ENCODE results near the gene ADCYAP1R1. TPM values are rescaled to one million over a fixed set of nuclear protein-coding genes. Genes with fewer than 3 reads are reported as not detected.

The ADCYAP1R1 gene
- total and polyA plus RNA-seq, 2 of the 8 experiments (the other 6 are each of a cell fraction or from before 2014, with no cell fraction given) = 14.4 to 14.6 TPM

DNA sequence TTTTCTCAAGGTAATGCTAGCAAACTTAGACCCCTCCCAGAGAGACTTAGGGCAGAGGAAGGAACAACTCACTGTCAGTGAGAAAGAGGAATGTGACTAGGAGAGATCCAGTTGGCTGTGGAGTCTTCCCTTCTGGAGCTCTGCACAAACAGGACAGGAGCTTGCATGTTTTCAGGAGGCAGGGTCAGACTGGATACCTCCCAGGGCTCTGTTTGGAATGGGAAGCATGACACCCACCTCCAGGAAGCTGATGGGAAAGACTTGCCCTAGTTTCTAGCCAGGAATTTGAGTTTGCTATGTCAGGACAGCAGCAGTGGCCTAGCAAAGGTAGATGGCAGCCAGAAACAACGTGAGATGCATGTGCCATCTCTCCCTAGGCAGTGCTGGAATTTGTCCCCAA lies 47.7 kb upstream of the ADCYAP1R1 start:
- H3K27ac ChIP-seq (ENCODE audit: low read depth, low read length) = no peak overlapping the region
- DNase-seq (ENCODE audit: low read depth in 1 of 2, low spot score in 2 of 2) = no peak
- 0 out of 7 replicates have a peak, but pooled peaks cover 0 to 3% (median 0%) of the 10 kb centered on the region in 4 experiments for H3K4me1 ChIP-seq (replicated peaks in 1 of 4; ENCODE audit: control insufficient read depth in 3 of 4, insufficient read depth in 4 of 4, low read length in 3 of 4)

More for the DNA sequence above, 47.7 kb upstream of the ADCYAP1R1 start:
- no peak for FAIRE-seq
- H3K14ac ChIP-seq (ENCODE audit: insufficient read length) = no peak overlapping the region
- H3K79me2 ChIP-seq (ENCODE audit: control insufficient read depth in 1 of 2, insufficient read depth in 2 of 2, low read length in 2 of 2) = no peaks in the 10 kb centered on the region
- no peak overlapping the region for H4K8ac ChIP-seq (ENCODE audit: extremely low read depth, insufficient read depth, low read length)
- no peaks in the 10 kb centered on the region for H3K9me3 ChIP-seq (ENCODE audit: insufficient read depth in 2 of 2, low read depth in 1 of 2, low read length in 1 of 2)
- H2BK12ac ChIP-seq (ENCODE audit: low read depth, low read length) = no peak overlapping the region
- no peaks in the 10 kb centered on the region for H3K27me3 ChIP-seq (replicated peaks in 1 of 4; ENCODE audit: control insufficient read depth in 3 of 4, extremely low read depth in 1 of 4, insufficient read depth in 3 of 4, low read length in 3 of 4)
- no peak overlapping the region for H2BK20ac ChIP-seq (ENCODE audit: low read length)
- no peak overlapping the region for H3K4me2 ChIP-seq (ENCODE audit: insufficient read depth in 1 of 2, low read depth in 2 of 2, low read length in 2 of 2)
- no peaks in the 10 kb centered on the region for H3K36me3 ChIP-seq (ENCODE audit: control insufficient read depth in 2 of 4, insufficient read depth in 4 of 4, low read length in 3 of 4)
- no peaks in the 10 kb centered on the region for H3K23me2 ChIP-seq (ENCODE audit: low read depth, low read length)
- no peak overlapping the region for H3K4me3 ChIP-seq (ENCODE audit: extremely low read depth in 1 of 4, insufficient read depth in 2 of 4, low read depth in 3 of 4, low read length in 4 of 4)
- no peak overlapping the region for H3K4ac ChIP-seq (replicated peaks; ENCODE audit: insufficient read length, low read depth, low read length)
- no peaks in the 10 kb centered on the region for H3K79me1 ChIP-seq (ENCODE audit: low read depth, low read length)
- WGBS, 2 experiments (ENCODE audit: extremely low coverage in 1 of 2, insufficient coverage in 1 of 2, insufficient read length in 1 of 2, insufficient replicate concordance in 2 of 2, low coverage in 1 of 2, low lambda C conversion rate in 2 of 2, missing lambda C conversion rate in 1 of 2) = 64% methylated on average over 1 of the region's 1 CpG; no CpG with 5 or more reads in 1 of the 2 experiments
- H2AK5ac ChIP-seq (ENCODE audit: low read depth, low read length) = no peak overlapping the region
- no peak overlapping the region for H4K5ac ChIP-seq (ENCODE audit: insufficient read length, low read depth, low read length)
- POLR2A ChIA-PET (ENCODE audit: partially characterized antibody) = no interaction called here
- H4K20me1 ChIP-seq (replicated peaks in 1 of 2; ENCODE audit: control insufficient read depth in 1 of 2, insufficient read depth in 2 of 2, low read length in 2 of 2) = no peaks in the 10 kb centered on the region
- TF ChIP-seq EGR1 (IDR thresholded peaks at IDR 0.05; ENCODE audit: borderline replicate concordance, low read depth, low read length) (no peak), FOSL1 (IDR thresholded peaks at IDR 0.05; ENCODE audit: insufficient read depth, low read depth, low read length) (no peak), RXRA (IDR thresholded peaks at IDR 0.05; ENCODE audit: insufficient read depth, low read depth, low read length) (no peak), CHD2 (IDR thresholded peaks at IDR 0.05; ENCODE audit: low read length) (no peak), TBP (IDR thresholded peaks at IDR 0.05; ENCODE audit: low read depth, low read length) (no peak), CHD1 (IDR thresholded peaks at IDR 0.05; ENCODE audit: low read depth, low read length) (no peak), CEBPB (IDR thresholded peaks at IDR 0.05; ENCODE audit: low read depth, low read length) (no peak), SP1 (IDR thresholded peaks at IDR 0.05; ENCODE audit: low read depth, low read length) (no peak), ASH2L (IDR thresholded peaks at IDR 0.05; ENCODE audit: low read length) (no peak), POLR2AphosphoS5 (IDR thresholded peaks at IDR 0.05; ENCODE audit: low read depth, low read length) (no peak), RBBP5 (IDR thresholded peaks at IDR 0.05; ENCODE audit: borderline replicate concordance, low read depth, low read length) (no peak), BRCA1 (IDR thresholded peaks at IDR 0.05; ENCODE audit: low read depth, low read length) (no peak), GABPA (IDR thresholded peaks at IDR 0.05; ENCODE audit: borderline replicate concordance, insufficient read depth, low read length) (no peak), CBX5 (IDR thresholded peaks at IDR 0.05; ENCODE audit: low read depth, low read length) (no peak)
- no peak overlapping the region for H2BK5ac ChIP-seq (ENCODE audit: low read depth, low read length)
- H2BK120ac ChIP-seq (replicated peaks; ENCODE audit: low read depth, low read length) = no peak overlapping the region
- H3K18ac ChIP-seq (ENCODE audit: extremely low read depth, low read length) = no peak overlapping the region
- H2AFZ ChIP-seq (ENCODE audit: low read length) = no peak overlapping the region
- CTCF ChIA-PET (ENCODE audit: partially characterized antibody) = interaction anchor here (0.6 to 2.9 kb wide), 8 partner anchors 9 to 1192 kb away, joined by 3 to 14 read pairs (median 3); no protein-coding TSS in a partner anchor
- no peak overlapping the region for H2BK15ac ChIP-seq (ENCODE audit: low read length)
- no peak overlapping the region for H3K23ac ChIP-seq (ENCODE audit: insufficient read length)
- H4K91ac ChIP-seq (replicated peaks; ENCODE audit: insufficient read length, low read length) = no peak overlapping the region
- no peak overlapping the region for H3K9ac ChIP-seq (replicated peaks in 1 of 4; ENCODE audit: extremely low read depth in 1 of 4, low read depth in 3 of 4, low read length in 3 of 4)
- H3K56ac ChIP-seq (replicated peaks; ENCODE audit: insufficient read length, low read depth, low read length) = no peak overlapping the region
